Femur (tissue), 1 donor: ENCODE measurements around the gene LRRC23.
"Not testable (repeated sequence)": the region's sequence is repeated elsewhere in the genome, so short reads cannot be mapped to it uniquely, and the experiment has no call there.

Experiments
- DNase-seq: peaks from one replicate; pipeline ENCODE4 v3.0.0-alpha.2; 2017

Gene LRRC23

GRCh38 chr12:6872073-6873048 is 32.3 kb upstream of the LRRC23 start:
- peak; percentile 90 for DNase-seq

GRCh38 chr12:6873094-6874014 is 31.3 kb upstream of the LRRC23 start, which contains the start of gene SPSB2:
Gene SPSB2 (minus strand): TSS chr12:6873303. CDS start chr12:6872901, 402 bp downstream.
- peak; percentile 98 for DNase-seq

- DNase-seq = peak; percentile 28
Observed at GRCh38 chr12:6874015-6874368, 30.6 kb upstream of the LRRC23 start.

GRCh38 chr12:6879824-6880223 is 24.8 kb upstream of the LRRC23 start:
- not testable (repeated sequence) for DNase-seq

- DNase-seq = no peak
Observed at GRCh38 chr12:6883252-6883651, 21.4 kb upstream of the LRRC23 start.

GRCh38 chr12:6883683-6884082 is 20.9 kb upstream of the LRRC23 start:
- no peak for DNase-seq

- DNase-seq = no peak
Observed at GRCh38 chr12:6884539-6884938, 20.1 kb upstream of the LRRC23 start.

- DNase-seq = not testable (repeated sequence)
Observed at GRCh38 chr12:6886206-6886999, 18.2 kb upstream of the LRRC23 start.

GRCh38 chr12:6887460-6887859 is 17.2 kb upstream of the LRRC23 start:
- no peak for DNase-seq

- no peak for DNase-seq
Observed at GRCh38 chr12:6888360-6888759, 16.3 kb upstream of the LRRC23 start.

- DNase-seq = not testable (repeated sequence)
Observed at GRCh38 chr12:6888794-6889193, 15.8 kb upstream of the LRRC23 start.

GRCh38 chr12:6889775-6890573 is 14.6 kb upstream of the LRRC23 start:
- not testable (repeated sequence) for DNase-seq

- DNase-seq = peak; percentile 99
Observed at GRCh38 chr12:6890789-6891645, 13.6 kb upstream of the LRRC23 start.

- DNase-seq = no peak
Observed at GRCh38 chr12:6891646-6892001, 13.0 kb upstream of the LRRC23 start.

GRCh38 chr12:6892683-6893082 is 11.9 kb upstream of the LRRC23 start:
- not testable (repeated sequence) for DNase-seq

GRCh38 chr12:6894321-6894720 is 10.3 kb upstream of the LRRC23 start:
- DNase-seq = no peak

- no peak for DNase-seq
Observed at GRCh38 chr12:6896846-6897435, 7.7 kb upstream of the LRRC23 start.

- DNase-seq = no peak
Observed at GRCh38 chr12:6899427-6899826, 5.2 kb upstream of the LRRC23 start.

GRCh38 chr12:6899837-6900519 is 4.6 kb upstream of the LRRC23 start:
- peak; percentile 75 for DNase-seq

GRCh38 chr12:6902448-6902847 is 2.2 kb upstream of the LRRC23 start:
- DNase-seq = no peak
